Osteocyte (in vitro differentiated cells): ENCODE data around the gene TFAP2E. TPM values are rescaled to one million over a fixed set of nuclear protein-coding genes. Genes with fewer than 3 reads are reported as not detected.
A peak's percentile ranks its signal among the peaks of the same experiment; 100 is the strongest.

Source experiments
- DNase-seq: peaks from one replicate; pipeline ENCODE4 v3.0.0; 2021; ENCODE audit warnings: mixed read lengths; ENCODE audit not compliant: unreplicated experiment; ENCODE audit errors: extremely low spot score
- H3K27ac Mint-ChIP-seq: one replicate; pipeline ENCODE4 v1.8.0; 2021; ENCODE audit warnings: mild to moderate bottlenecking, mixed read lengths; ENCODE audit not compliant: unreplicated experiment
- H3K27me3 Mint-ChIP-seq: one replicate; pipeline ENCODE4 v1.8.0; 2021; ENCODE audit warnings: mixed read lengths; ENCODE audit not compliant: unreplicated experiment
- H3K36me3 Mint-ChIP-seq: one replicate; pipeline ENCODE4 v1.8.0; 2021; ENCODE audit warnings: mixed read lengths; ENCODE audit not compliant: unreplicated experiment
- H3K4me1 Mint-ChIP-seq: one replicate; pipeline ENCODE4 v1.8.0; 2021; ENCODE audit warnings: mixed read lengths; ENCODE audit not compliant: unreplicated experiment
- H3K4me3 Mint-ChIP-seq: one replicate; pipeline ENCODE4 v1.8.0; 2021; ENCODE audit warnings: mild to moderate bottlenecking, moderate library complexity, mixed read lengths; ENCODE audit not compliant: unreplicated experiment
- H3K9me3 Mint-ChIP-seq: one replicate; pipeline ENCODE4 v1.8.0; 2021; ENCODE audit warnings: mixed read lengths; ENCODE audit not compliant: unreplicated experiment
- CTCF ChIP-seq: fragments of 200-600 bp; sonication (generic); IDR thresholded peaks from 2 replicates; pipeline ENCODE4 v1.5.0; 2021; ENCODE audit warnings: antibody characterized with exemption, mild to moderate bottlenecking, moderate library complexity
- total RNA-seq: library from RNA; stranded (reverse); gene quantifications from 2 replicates; pipeline ENCODE4 v1.2.1, GENCODE V29; 2021

Gene TFAP2E
- total RNA-seq, 1 donor from 2014 or later = 0.35 TPM

DNA sequence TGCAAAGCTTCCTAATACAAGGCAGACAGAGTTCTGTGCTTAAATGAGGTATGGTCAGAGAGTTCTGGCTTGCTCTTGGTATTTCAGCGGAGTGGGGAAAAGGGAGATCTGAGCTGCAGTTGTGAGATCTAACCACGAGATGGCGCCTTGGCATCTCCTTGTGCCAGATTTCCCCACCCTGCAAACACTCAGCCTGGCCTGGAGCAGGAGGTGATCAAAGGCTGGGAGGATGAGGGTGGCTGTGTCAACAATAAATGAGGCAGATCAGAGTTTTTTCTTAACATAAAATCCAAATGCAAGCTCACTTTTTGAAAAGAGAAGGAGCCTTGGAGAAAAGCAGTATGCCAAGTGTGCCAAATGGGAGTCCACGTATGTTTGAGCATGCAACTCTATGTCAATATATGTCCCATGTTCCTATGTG lies 4.1 kb upstream of the TFAP2E start:
- Mint-ChIP-seq H3K27ac (no peak overlapping the region), H3K4me1 (peaks cover 13% of the 10 kb centered on the region), H3K4me3 (no peak overlapping the region), H3K36me3 (peaks cover 8% of the 10 kb centered on the region), H3K27me3 (peaks cover 13% of the 10 kb centered on the region), H3K9me3 (no peaks in the 10 kb centered on the region)
- no peak for DNase-seq
- peak; percentile 93 for TF ChIP-seq CTCF

GRCh38 chr1:35569936-35570335 lies 3.2 kb upstream of the TFAP2E start:
- H3K4me3 Mint-ChIP-seq = no peak overlapping the region
- no peak overlapping the region for H3K27ac Mint-ChIP-seq
- H3K36me3 Mint-ChIP-seq = peaks cover 3% of the 10 kb centered on the region
- DNase-seq = no peak
- peaks cover 13% of the 10 kb centered on the region for H3K4me1 Mint-ChIP-seq
- no peaks in the 10 kb centered on the region for H3K9me3 Mint-ChIP-seq
- TF ChIP-seq CTCF = no peak
- H3K27me3 Mint-ChIP-seq = peaks cover 13% of the 10 kb centered on the region

- Mint-ChIP-seq H3K27me3 (peaks cover 13% of the 10 kb centered on the region), H3K4me3 (no peak overlapping the region), H3K9me3 (no peaks in the 10 kb centered on the region), H3K27ac (no peak overlapping the region), H3K4me1 (peaks cover 13% of the 10 kb centered on the region), H3K36me3 (peaks cover 3% of the 10 kb centered on the region)
- TF ChIP-seq CTCF = no peak
- no peak for DNase-seq
Measured at GRCh38 chr1:35570589-35571137, 2.5 kb upstream of the TFAP2E start.

DNA sequence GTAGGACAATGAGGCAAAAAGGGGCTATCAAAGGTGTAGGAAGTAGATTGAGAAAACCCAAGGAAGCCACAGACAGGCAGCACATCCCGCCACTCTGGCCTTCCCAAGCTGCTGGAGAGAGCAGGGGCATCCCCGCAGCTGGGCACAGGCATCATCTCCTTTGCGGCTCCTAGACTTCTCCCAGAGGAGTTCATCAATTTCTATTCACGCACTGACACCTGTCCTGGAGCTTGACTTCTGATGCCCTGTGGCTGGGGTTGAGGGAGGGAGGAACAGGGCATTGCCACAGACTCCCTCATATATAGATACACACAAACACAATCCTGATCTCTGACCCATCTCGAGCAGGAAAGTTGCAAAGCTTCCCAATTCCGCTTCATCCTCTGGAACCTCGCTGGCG lies 1.9 kb upstream of the TFAP2E start:
- H3K27me3 Mint-ChIP-seq = peaks cover 13% of the 10 kb centered on the region
- no peak overlapping the region for H3K4me3 Mint-ChIP-seq
- no peak overlapping the region for H3K27ac Mint-ChIP-seq
- DNase-seq = no peak
- peaks cover 3% of the 10 kb centered on the region for H3K36me3 Mint-ChIP-seq
- H3K9me3 Mint-ChIP-seq = no peaks in the 10 kb centered on the region
- H3K4me1 Mint-ChIP-seq = peaks cover 13% of the 10 kb centered on the region
- no peak for TF ChIP-seq CTCF

DNA sequence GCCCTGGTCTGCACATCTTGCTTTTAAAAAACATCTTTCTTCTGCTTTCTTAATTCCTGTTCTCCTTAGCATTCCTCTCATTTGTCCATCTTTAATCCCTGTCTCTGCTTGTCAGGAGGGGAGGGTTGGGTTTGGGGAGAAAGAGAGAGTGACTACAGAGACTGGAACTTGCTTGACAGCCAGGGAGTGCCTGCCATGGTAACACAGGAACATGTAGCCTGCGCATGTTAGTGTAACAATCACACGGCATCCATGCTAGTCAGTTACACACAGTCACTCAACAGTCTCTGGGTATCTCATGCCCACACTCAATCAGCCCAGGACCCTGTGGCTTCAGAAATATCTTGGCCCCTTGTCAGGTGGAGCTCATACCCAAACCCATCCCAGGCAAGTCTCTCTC lies 818 bp upstream of the TFAP2E start:
- peaks cover 16% of the 10 kb centered on the region for H3K27me3 Mint-ChIP-seq
- H3K9me3 Mint-ChIP-seq = no peaks in the 10 kb centered on the region
- peaks cover 13% of the 10 kb centered on the region for H3K4me1 Mint-ChIP-seq
- H3K4me3 Mint-ChIP-seq = peak overlapping the region; percentile 74
- no peak for TF ChIP-seq CTCF
- no peaks in the 10 kb centered on the region for H3K36me3 Mint-ChIP-seq
- H3K27ac Mint-ChIP-seq = no peak overlapping the region
- DNase-seq = no peak
